Activated CD8-positive, alpha-beta memory T cell treated with anti-CD3 and anti-CD28 coated beads for 36 hours (primary cell): Measurements from ENCODE around the gene ERN1. TPM values are rescaled to one million over a fixed set of nuclear protein-coding genes. Genes with fewer than 3 reads are reported as not detected.

ENCODE experiments used
- CTCF ChIA-PET: fragments of 350-600 bp; sonication (Branson Sonifier 250); formaldehyde crosslinking; loops from one replicate; lab custom pipeline; 2021; ENCODE audit warnings: antibody characterized with exemption; lab: Charles Lee
- POLR2A ChIA-PET: fragments of 350-600 bp; sonication (Branson Sonifier 250); formaldehyde crosslinking; loops from one replicate; lab custom pipeline; 2021; ENCODE audit warnings: antibody characterized with exemption; lab: Charles Lee
- total RNA-seq, 2 experiments: library from RNA; stranded (reverse); gene quantifications; one replicate each; pipeline ENCODE4 v1.2.3, GENCODE V29; 2021

ERN1 gene
- total RNA-seq, 2 experiments from 2014 or later: 15.9 to 18.5 TPM

DNA sequence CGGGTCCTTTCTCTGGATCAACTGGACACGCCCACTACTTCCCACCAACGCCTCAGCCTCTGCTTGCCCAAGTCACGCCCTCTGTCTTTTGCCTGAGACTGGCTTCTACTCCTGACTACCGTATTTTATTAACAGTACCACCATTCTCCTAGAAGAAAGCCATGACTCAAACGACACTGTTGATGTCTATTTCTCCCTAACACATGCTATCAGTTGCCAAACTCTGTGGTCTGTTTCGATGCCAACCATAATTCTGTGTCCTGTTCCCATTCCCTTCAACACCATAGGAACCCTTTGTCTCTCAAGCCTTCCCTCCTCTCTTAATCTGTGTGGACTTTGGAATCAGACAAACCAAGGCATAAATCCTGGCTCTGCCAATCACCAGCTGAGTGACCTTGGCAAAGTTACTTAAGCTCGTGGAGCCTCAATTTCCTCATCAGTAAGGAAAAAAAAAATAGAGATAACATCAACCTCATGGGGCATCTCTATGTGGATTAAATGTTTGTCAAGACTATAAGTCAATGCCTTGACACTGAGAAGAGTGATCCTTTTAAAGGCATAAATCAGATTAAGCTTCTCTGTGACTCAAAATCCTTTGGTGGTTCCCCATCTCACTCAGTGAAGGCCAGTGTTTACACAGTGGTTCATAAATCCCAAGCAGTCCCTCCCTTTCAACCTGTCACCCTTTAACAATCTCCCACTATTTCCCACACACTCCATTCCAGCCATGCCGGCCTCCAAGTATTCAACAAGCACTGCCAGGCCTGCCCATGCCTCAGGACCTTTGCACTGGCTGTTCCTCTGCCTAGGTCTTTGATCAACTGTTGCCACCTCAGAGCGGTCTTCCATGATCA, 45.6 kb downstream of the ERN1 start:
- ChIA-PET CTCF (interaction anchor here (0.6 to 1.6 kb wide), 5 partner anchors 23 to 137 kb away, joined by 3 to 5 read pairs (median 4); no protein-coding TSS in a partner anchor), POLR2A (interaction anchor here (3.1 kb wide), 1 partner anchor 46 kb away, joined by 19 read pairs; the partner anchor contains the start of gene ERN1)

DNA sequence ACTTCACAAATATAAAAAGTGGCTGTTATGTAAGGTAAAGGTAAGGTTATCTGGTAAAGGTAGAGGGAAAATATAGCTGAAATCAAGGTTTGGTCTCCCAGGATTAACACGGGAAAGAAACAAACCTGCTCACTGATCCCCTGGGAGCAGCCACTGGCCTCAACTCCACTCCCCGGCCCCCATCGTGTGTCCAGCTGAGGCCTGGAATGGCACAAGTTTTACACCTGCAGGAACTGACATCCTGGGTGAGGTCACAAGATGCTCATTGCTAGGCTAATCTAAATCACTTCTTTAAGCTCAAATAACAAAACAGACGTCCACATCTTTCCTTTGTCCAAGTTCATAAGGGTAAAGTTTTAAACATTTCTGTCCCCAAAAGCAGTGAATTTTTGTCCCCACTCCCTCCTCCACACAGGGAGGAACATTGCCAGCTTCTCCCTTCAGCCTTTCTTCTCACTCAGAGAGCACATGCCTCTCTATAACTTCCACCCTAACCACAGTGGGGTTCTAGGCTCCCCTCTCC, 46.3 kb downstream of the ERN1 start:
- CTCF ChIA-PET: interaction anchor here (0.6 to 1.6 kb wide), 4 partner anchors 22 to 137 kb away, joined by 3 to 5 read pairs (median 4); no protein-coding TSS in a partner anchor
- POLR2A ChIA-PET: interaction anchor here (3.1 kb wide), 1 partner anchor 46 kb away, joined by 19 read pairs; the partner anchor contains the start of gene ERN1

DNA sequence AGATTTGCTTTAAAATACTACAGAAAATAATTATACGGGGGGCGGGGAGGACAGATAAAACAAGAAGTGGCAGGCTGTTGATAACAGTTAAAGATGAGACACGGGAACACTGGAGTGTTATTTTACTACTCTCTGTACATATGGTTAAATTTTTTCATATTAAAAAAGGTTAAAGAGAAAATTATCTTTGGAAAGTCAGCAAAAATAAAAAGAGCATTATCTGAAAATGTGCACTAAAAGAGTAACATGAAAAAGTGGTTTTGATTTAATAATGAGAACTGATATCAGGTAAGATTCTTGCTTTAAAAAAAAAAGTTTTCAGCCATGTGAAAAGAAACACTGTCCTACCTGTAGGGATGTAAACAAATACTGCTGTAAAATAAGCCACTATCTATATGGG, 46.9 kb downstream of the ERN1 start:
- ChIA-PET CTCF (interaction anchor here (0.9 to 1.6 kb wide), 2 partner anchors 22 to 57 kb away, joined by 3 to 4 read pairs; no protein-coding TSS in a partner anchor), POLR2A (interaction anchor here (3.1 kb wide), 1 partner anchor 47 kb away, joined by 19 read pairs; the partner anchor contains the start of gene ERN1)

DNA sequence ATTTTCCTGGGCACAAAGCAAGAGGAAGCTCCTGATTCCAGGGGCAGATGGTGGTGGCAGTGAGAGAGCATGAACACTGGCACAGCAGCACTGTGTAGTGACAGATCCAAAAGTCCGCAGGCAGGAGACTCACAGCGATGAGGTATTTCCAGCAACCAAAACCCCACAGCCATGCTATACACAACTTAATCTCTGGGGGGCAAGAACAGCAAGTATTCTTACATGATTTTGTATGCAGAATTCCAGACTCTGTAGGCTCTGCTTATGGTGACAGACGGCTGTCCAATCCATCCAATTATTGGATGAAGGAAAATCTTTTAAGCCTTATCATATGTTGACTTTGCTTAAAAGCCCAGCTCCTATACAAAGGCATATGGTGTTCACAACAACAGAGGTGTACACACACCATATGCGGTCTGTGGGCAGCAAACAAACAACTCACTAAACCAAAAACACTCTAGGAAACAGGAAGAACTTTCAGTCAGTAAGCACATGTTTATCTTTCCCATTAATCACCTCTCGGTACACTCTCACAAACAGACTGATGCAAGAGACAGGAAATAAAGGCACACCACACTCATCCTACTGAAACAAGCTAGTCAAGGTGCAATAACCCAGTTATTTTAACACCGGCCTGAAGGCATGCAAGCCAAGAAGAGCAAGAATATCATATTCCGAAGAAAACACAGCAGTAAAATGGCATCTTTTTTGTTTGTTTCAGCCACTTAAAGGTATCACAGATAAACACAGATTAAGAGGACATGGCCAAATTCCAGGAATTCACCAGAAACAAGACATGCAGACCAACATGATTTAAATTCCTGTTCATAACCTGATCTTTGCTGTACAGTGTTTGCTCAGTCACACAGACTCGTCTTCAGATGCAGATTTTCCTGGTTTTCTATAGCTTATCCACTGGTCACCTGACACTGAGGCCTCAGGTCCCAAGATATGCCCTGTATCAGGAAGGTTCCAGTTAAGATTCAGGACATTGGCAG, 47.8 kb downstream of the ERN1 start:
- CTCF ChIA-PET: interaction anchor here (0.8 to 1.6 kb wide), 2 partner anchors 49 to 56 kb away, joined by 3 to 4 read pairs; no protein-coding TSS in a partner anchor
- POLR2A ChIA-PET: interaction anchor here (0.6 to 3.1 kb wide), 5 partner anchors 21 to 64 kb away, joined by 3 to 19 read pairs (median 3); partner anchors contain the start of genes ERN1 and ICAM2

DNA sequence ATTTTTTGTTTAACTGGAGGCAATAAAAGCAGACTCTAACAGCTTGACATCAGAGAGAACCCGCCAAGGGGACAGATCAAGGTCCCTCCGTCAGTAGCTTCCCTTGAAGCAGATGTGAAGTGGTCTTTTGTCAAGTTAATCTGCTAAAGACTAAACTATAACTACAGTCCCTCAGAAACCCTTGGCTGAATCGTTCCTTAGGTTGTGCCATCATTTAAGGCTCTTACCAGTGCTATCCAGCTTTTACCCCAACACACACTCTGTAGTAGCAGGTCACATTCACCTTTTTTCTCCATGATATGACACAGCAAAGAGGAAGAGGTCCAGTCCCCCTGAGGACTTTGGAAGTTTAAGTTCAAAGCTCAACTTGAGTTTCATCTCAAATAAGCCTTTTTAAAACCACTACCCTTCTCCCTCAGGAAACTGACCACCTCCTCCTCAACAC, 49.7 kb downstream of the ERN1 start:
- CTCF ChIA-PET: interaction anchor here (1.0 to 1.7 kb wide), 3 partner anchors 44 to 53 kb away, joined by 3 to 6 read pairs (median 4); no protein-coding TSS in a partner anchor
- POLR2A ChIA-PET: no interaction called here

DNA sequence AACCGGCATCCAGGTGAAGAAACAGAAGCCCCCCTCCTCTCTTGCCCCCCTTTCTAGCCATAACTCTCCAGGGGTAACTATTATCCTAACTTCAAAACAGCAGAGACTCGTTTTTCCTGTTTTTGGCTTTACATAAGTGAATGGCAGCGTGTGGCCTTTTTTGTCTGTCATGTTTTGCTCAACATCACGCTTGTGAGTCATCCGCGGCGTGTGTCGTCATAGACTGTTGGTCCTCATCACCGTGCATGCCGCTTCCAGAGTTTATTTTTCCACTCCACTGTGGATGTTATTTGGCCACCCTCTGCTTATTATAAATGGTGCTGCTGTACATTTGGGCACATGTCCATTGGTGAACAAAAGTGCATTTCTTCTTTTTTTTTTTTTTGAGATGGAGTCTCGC, 52.6 kb downstream of the ERN1 start:
- ChIA-PET CTCF (no interaction called here), POLR2A (interaction anchor here (0.7 kb wide), 1 partner anchor 11 kb away, joined by 4 read pairs; no protein-coding TSS in a partner anchor)

DNA sequence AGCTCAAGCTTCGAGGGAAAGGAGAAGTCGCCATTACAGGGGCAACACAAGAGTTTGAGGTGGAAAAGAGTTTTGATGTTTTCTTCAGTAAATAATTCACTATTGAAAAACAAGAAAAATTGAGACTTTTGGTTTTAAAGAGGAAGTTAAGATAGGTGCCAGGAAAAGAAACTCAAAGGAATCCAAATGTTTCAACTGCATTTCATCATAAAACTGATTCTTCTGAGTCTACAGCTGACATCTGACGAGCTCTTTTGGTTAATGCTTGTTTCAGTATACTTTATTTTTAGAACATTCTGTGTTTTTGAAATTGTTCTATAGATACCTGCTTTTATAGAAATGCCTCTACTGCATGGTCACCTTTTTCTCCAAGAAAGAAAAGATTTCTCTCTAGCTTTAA, 54.0 kb downstream of the ERN1 start:
- CTCF ChIA-PET: no interaction called here
- POLR2A ChIA-PET: no interaction called here

DNA sequence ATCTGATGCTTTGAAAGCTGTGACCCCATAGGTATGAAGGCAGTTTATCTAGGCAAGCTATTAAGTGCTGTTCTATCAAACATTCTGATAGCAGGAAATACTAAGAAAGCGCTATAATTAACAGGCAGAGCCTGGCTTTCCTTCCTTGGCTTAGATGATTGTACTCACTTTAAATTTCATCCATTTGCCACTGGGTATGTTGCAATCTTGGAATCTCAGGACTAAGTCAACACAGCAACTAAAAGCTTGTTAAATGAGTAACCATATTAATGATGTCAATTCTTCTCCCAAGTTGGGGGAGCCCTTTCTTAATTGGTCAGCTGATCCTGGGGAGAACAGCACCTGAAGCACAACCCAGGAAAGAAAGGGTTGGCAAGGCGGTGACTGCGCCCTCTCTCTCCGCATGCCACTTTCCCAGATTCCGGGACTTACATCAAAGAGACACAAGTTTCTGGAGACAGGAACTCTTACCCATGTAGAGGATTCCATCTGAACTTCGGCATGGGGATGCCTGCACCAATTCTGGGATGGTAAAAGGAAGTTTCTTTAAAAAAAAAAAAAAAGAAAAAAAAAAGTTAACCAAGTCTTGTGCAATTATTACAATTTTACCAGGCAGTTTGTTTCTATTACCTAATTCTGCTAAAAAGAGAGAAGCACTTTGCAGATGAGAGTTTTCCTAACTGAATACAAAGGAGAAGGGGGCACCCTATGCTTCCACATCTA, 55.1 kb downstream of the ERN1 start:
- CTCF ChIA-PET: interaction anchor here (1.4 kb wide), 1 partner anchor 59 kb away, joined by 3 read pairs; no protein-coding TSS in a partner anchor
- POLR2A ChIA-PET: no interaction called here

DNA sequence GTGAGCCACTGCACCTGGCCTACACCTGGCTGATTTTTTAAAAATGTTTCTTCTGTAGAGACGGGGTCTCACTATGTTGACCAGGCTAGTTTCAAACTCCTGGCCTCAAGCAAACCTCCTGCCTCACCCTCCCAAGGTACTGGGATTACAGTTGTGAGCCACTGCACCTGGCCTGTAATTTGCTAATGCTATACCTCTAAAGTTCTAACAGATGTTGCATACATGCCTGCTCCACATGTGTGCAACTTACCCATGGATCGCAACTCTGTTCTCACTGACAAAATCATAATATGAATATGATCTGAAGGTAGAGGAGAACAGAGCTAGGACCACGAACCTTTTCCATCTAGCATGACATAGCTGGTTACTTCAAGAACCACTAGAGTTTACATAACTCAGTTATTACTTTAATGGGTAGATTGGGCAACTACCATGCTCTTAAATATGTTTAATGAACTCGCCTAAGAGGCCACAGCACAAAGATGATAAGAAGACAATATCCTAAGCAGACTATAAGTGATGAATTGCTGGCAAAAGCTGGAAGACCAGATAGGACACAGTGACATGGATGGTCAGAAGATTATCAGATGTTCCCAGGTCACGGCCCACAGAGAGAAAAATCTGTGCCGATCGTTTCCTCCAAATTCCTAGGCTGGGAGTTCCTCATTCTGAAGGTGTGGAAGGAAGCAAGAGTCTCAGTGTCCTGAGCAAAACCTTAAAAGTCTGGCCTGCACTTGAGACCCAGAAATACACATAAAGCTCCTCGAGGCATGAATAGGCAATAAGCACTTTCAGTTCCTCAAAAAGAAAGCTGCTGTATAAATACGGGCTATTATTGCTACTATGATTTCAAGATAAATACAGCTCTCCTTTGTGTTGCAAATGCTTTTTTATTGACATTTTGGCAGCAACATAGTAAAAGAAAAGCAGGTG, 55.9 kb downstream of the ERN1 start:
- ChIA-PET POLR2A (no interaction called here), CTCF (interaction anchor here (1.4 kb wide), 1 partner anchor 60 kb away, joined by 3 read pairs; no protein-coding TSS in a partner anchor)

DNA sequence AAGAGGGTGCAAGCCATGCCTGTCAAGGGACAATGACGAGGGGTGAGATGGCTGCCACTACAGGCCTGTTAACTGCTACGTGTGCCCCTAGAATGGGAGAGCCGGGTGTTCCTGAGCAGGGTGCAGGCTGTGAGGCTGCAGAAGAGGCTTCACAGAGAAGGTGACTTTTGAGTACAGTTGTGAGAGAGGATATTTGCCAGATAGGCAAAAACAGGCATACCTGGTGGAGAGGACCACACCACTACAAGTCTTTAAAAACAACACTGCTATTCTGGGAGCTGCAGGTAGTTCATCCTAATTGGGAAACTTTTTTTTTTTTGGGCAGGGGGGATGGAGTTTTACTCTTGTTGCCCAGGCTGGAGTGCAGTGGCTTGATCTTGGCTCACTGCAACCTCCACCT, 58.8 kb downstream of the ERN1 start:
- ChIA-PET POLR2A (no interaction called here), CTCF (no interaction called here)

DNA sequence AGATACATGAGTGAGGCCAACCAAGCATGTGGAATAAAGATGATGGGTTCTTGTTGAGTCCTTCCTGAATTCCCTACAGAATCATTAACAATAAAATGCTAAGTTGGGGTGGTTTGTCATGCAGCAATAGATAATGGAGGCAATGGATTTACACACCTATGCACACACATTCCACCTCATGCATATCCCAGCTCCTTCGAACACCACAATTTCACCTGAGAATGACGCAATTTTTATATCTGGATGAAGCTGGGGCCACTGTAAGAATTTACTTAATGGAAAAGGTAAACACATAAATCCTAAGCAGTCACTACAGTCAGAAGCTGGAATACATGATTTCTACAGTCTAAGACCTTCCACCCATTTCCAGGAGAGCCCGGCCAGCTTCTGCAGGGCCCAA, 59.7 kb downstream of the ERN1 start:
- ChIA-PET POLR2A (no interaction called here), CTCF (no interaction called here)

DNA sequence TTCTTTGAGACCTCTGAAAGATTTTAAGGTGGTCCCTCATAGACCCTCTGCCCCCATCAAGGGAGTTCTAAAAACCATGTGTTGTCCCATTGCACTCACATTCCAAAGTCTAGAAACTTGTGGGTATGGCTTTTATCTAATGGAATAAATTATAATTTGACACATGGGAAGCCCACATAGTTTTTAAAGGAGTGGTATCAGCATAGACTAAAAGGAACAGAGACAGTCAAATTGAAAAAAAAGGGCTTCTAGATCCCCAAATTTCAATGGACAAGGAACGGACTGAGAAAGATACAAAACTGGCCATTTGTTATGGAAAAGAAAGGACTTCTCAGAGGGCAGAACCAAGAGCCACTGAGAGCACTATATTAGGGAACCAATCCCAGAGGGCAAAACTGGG, 60.8 kb downstream of the ERN1 start:
- CTCF ChIA-PET: no interaction called here
- POLR2A ChIA-PET: no interaction called here

DNA sequence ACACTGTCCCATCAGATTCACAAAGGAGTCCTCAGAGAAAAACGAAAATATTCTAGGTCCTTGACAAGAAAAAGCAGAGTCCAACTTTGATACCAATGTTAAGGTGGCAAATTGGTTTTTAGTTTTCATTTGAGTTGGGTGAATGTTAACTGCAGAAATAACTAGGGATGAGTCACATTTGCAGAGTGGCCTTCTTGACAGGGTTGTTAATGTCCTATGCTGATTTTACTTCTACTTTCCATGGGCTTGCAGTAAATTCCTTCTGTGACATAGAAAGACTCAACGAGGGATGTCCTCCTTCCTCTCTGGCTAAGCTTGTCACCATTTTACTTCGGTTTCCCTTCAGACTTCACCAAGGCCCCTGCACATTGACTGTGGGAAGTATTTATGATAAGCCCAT, 62.3 kb downstream of the ERN1 start:
- POLR2A ChIA-PET: no interaction called here
- CTCF ChIA-PET: no interaction called here

DNA sequence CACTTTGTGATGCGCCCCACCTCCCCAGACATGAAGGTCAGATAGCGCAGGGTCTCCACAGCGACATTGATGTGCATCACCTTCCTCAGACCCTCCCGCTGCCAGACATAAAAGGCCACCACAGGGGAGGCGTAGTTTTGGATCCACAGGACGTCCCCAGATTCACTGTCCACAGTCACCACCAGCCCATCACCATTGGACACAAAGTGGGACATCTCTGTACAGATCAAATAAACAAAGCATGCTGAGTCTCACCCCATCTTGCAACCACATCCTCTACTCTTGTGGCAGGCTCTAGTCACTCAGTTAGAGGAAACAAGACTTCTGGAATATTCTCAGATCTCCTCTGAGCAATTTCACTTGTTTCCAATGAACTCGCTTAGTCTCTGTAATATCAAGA, 63.2 kb downstream of the ERN1 start:
- POLR2A ChIA-PET: interaction anchor here (0.5 to 0.7 kb wide), 2 partner anchors 10 to 54 kb away, joined by 4 to 9 read pairs; no protein-coding TSS in a partner anchor
- CTCF ChIA-PET: no interaction called here

DNA sequence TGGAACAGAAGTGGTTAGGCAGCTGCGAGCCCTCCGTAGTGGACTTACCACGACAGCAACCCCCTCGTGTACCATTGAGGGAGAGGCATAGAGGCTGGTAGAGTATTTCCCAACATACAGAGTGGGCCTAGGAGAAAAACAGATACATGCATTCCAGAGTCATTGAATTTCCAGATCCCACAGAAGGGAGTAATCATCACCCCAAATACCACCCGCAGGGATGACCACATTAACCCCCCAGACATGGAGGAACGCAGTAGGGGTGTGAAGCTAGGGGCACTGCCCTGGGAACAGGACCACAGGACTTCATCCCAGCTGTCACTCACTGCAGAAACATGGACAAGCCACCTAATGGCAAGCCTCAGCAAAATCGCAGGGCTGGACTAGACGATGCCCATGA, 64.8 kb downstream of the ERN1 start:
- CTCF ChIA-PET: no interaction called here
- POLR2A ChIA-PET: no interaction called here

DNA sequence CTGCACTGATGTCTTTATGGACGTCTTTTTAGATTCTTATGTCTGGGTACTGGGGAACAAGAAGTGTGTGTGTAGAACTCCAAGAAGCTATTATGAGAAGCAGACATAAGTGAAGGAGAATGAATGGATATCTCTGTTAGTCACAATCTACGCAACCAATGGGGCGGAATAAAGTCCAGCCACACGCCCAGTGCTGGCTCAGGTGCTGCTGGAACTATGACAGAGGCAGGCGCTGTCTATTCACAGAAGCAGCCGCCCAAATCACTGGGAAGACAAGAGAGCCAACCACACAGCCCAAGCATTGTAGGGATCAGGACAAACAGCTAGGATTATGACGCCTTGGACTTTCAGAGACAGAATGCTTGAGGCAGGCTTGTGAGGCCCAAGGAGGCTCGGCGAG, 65.6 kb downstream of the ERN1 start:
- CTCF ChIA-PET: interaction anchor here (0.6 to 0.9 kb wide), 3 partner anchors 54 to 112 kb away, joined by 3 to 4 read pairs (median 4); no protein-coding TSS in a partner anchor
- POLR2A ChIA-PET: no interaction called here

DNA sequence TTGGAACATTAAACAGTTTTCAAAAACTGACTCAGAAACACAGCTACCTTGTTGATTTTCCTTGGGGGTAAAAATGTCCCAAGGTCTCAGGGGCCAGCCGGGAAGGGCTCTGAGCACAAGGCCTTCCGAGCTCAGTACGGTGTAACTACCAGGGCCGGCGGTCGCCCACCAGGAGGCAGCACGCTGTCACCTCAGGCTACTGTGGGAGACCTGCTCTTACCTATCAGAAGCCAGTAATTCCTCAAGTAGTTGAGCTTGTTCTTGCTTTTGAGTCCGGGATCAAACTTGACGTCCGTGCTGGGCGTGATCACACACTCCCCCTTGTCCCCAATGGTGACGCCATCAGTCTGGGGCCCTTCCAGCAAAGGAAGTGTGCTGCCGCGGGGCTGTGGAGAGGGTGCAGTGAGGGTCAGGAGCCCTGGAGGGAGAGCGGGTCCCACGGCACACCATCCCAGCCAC, 66.1 kb downstream of the ERN1 start:
- ChIA-PET POLR2A (no interaction called here), CTCF (interaction anchor here (0.6 to 4.7 kb wide), 6 partner anchors 38 to 111 kb away, joined by 3 to 20 read pairs (median 4); partner anchors contain the start of gene ERN1)
